NOMO-1 treated with dmso at 0.1 percent for 144 hours (cell line): ENCODE measurements around the gene TBC1D9B.

Source experiments
- DNase-seq: peaks from one replicate; lab custom pipeline; 2025; ENCODE audit not compliant: unreplicated experiment; lab: John Stamatoyannopoulos, UW

TBC1D9B gene

GRCh38 chr5:179908528-179908927, 831 bp upstream of the TBC1D9B start:
- no peak for DNase-seq

DNA sequence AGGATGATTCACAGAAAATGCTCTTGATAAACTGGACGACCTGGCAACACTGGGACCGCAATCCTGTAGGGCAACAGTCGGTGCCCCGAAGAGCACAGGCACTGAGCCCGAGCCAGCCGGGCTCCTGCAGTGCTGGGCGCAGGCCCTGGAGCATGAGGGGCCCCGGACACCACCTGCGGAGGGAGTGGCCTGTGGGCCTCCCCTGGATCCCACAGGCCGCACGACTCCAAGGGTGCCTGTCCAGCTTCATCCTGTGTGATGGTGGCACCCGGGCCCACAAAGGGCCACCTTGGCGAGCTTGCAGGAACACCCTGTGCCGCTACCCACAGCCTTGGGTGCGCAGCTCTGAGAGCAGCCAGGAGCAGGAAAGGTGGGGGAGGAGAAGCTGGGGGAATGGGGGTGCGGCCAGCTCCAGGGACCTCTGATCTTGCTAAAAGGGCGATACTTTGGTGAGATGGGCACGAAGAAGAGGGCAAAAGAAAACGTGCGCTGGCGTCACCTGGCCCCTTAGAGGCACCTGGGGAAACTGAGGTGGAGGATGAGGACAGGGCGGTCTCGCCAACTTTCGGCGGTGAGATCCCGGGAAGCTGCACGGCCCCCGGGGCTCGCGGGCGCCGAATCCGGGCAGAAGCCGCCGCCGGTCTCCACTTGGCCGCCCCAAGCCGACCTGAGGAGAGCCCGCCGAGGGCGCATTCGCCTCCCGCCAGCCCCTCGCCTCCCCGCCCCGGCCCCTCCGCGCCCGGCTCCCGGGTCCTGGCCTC, 722 bp downstream of the TBC1D9B start:
- DNase-seq, result no peak

GRCh38 chr5:179906294-179906794, 1.4 kb downstream of the TBC1D9B start:
- DNase-seq, result no peak

GRCh38 chr5:179905161-179905560, 2.5 kb downstream of the TBC1D9B start:
- no peak for DNase-seq

- DNase-seq, result no peak
Observed at GRCh38 chr5:179904463-179905160, 3.1 kb downstream of the TBC1D9B start.

- no peak for DNase-seq
Observed at GRCh38 chr5:179902763-179903158, 4.9 kb downstream of the TBC1D9B start.

GRCh38 chr5:179901915-179902762, 5.6 kb downstream of the TBC1D9B start:
- no peak for DNase-seq

DNA sequence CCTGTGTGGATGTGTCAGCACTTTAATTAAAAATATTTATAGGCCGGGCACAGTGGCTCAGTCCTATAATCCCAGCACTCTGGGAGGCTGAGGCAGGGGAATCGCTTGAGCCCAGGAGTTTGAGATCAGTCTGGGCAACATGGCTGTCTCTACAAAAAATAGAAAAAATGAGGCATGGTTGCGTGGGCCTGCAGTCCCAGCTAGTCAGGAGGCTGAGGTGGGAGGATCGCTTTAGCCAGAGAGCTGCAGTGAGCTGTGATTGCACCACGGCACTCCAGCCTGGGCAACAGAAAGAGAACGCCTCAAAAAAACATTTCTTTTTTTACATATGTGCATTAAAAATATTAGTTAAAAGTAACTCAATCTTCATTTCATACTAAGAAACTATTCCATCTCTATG, 6.2 kb downstream of the TBC1D9B start:
- no peak for DNase-seq

- no peak for DNase-seq
Observed at GRCh38 chr5:179900711-179901110, 7.0 kb downstream of the TBC1D9B start.

DNA sequence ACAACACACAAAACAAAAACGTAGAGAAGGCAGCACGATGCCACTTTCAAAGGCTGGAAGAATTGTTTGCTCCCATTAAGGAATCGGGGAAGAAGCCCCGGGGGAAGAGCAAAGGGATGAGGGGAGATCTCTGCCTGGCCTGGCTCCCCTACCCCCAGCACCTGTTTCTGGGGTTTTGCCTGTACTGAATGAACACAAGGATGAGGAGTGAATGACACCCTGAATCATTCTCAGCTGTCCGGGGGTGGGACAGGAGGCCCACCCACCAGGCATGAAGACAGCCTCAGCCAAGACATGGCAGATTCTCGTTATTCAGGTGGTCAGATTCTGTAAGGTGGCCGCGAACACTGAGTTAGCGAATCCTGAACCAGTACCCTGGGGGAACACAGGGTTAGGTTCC, 7.5 kb downstream of the TBC1D9B start:
- no peak for DNase-seq

DNA sequence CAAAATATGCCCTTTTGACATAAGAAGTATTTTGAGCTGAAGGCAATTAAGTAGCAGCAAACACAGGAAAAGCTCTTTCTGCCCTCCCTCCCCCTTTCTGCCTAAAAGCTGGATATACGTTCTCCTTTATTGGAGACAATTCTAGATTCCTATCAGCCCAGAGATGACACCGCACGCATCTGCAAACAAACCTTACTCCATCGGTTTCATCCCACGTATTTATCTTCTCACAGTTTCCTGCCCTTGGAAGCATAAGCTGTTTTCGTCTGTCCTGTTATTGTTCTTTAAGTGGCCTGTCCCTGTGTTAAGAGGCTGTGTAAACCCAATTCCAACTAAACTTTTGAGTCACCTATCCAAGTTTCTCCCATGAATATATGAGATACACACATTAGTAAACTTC, 11.8 kb downstream of the TBC1D9B start:
- no peak for DNase-seq

- DNase-seq, result no peak
Observed at GRCh38 chr5:179893958-179894895, 13.5 kb downstream of the TBC1D9B start.

DNA sequence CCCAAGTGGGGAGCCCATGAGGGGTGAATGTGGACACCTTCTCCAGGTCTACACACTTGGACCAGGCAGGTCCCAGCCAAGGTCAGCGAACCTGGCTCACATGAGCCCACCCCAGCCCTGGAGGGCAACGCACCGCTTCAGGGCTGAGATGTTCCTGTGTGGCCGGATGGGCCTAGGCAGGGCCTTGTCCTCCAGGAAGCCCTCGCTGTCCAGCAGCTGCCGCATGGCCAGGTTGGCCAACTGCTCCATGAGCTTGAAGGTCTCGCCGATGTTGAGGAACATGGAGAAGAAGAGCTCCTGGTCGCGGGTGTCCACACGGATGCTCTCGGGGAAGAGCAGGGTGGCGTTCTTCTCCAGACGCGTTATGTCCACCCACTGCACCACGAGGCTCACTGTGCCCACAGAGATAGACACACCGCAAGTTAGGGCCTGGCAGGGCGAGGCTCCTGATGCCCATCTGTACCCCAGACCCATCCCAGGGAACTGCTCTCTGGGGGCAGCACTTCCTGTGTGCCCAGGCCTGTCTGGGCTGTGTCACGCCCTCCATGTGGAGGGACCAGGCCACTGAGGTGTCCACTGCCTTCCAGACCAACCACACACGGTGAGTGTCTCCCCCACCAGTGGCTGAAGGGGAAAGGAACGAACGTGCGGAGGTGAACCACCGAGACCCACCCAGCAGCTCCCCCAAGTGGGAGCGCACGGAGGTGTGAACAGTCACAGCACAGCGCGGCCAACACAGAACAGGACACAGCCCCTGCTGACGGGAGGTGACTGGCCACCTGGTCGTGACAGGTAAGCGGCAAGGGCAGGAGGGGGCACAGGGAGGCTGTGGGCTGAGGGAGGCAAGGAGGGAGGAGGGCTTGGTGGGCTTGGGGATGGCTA, 14.4 kb downstream of the TBC1D9B start:
- no peak for DNase-seq

DNA sequence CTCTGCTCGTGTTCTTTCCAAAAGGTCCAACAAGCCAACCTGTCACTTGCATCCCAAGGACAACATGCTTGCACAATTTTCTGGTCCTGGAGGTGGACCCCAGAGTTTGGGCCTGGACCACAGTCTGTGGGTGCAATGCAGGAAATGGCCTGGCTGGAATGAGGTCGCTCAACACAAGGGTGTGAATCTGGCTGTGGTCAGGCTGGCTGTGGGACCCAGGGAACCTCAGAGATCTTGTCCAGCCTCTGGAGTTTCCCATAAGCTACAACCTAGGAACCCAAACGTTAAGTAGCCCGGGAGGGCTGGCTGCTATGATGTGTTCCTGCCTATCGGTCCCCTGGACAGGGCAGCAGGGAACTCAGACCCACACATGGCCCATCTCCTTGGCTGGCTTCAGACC, 15.4 kb downstream of the TBC1D9B start:
- DNase-seq, result no peak

DNA sequence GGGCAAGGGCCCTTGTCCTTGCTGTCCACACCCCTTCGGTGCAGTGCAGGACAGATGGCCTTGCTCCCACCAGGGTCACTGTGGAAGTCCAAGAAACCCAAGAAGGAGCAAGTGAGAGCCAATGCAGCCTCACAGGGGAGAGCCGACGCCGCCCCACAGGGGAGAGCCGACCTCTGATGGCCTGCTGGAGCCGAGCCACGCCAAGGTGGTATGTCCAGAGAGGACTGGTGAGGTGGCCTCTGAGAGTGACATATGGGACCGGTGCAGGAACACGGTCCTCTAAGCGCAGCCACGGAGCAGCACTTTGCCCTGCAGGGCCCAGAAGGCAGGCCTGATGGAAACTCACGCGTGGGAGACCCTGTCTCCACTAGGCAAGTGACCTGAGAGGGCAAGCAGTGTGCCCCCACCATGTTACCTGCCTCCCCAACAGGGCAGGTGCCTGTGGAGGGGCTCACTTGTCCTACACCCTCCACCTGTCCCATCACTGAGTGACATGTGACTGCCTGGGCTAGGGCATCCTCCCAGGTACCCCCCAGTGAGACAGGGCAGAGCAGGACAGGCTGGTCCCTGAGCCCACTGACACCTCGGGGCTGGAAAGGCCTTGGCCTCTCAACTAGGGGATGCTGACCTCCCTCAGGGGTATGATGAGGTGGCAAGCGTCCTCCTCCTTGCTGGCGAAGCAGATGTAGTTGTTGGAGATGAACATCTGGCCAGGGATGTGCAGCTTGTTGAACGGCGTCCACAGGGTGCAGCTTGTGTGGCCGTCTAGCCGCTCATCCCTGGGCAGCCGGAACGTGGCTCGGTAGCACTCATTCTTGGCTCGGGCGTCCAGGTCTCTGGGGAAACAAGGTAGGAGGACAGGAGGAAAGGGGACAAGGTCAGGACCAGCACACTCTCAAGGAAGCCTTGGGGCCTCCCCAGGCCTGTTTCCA, 16.7 kb downstream of the TBC1D9B start:
- no peak for DNase-seq

- DNase-seq, result no peak
Observed at GRCh38 chr5:179889885-179890284, 17.8 kb downstream of the TBC1D9B start.

DNA sequence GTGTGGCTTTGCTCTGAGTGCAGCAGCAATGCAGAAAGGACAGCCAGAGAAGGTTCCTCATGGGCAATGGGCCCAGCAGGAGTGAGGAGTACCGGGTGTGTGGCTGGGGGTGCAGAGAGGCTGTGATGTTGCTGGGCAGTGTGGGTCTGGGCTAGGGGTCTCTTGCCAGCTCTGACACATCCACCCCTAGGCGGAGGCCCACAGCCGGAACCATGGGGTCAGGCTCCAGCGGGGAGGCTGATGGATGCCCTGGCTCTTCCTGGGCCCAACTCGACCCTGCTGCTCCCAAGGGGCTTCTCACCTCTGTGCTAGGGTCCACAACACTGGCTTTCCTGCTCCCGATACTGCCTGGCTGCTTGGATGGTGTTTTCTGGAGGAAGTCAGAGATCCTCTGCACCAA, 19.9 kb downstream of the TBC1D9B start:
- no peak for DNase-seq

GRCh38 chr5:179887095-179887494, 20.6 kb downstream of the TBC1D9B start:
- no peak for DNase-seq
